H1 (cell line): Measurements from ENCODE around the gene ZNF791. TPM values are rescaled to one million over a fixed set of nuclear protein-coding genes. Genes with fewer than 3 reads are reported as not detected.

Experiments used
- CHD7 ChIP-seq: fragments of 300-600 bp; sonication (generic); IDR thresholded peaks from 2 replicates; pipeline ENCODE4 v1.7.1; 2012; ENCODE audit warnings: low read length, moderate library complexity, mild to moderate bottlenecking, inconsistent platforms; ENCODE audit not compliant: insufficient replicate concordance
- CREB1 ChIP-seq: IDR thresholded peaks from 2 replicates; pipeline ENCODE4 v1.6.1; 2012; ENCODE audit warnings: inconsistent platforms
- EZH2 ChIP-seq: fragments of 200-600 bp; sonication (generic); IDR thresholded peaks from 2 replicates; pipeline ENCODE4 v1.7.1; 2012; ENCODE audit warnings: low read depth, mild to moderate bottlenecking, moderate library complexity, low read length, inconsistent platforms; ENCODE audit not compliant: severe bottlenecking
- JUN ChIP-seq: IDR thresholded peaks from 2 replicates; pipeline ENCODE4 v1.6.1; 2011; ENCODE audit warnings: low read depth, mild to moderate bottlenecking, improper control_type of control experiment, low read length
- KDM1A ChIP-seq: fragments of 200-600, 300-600 bp; sonication (generic); IDR thresholded peaks from 2 replicates; pipeline ENCODE4 v1.7.1; 2016; ENCODE audit warnings: mild to moderate bottlenecking, low read length, borderline replicate concordance
- POU5F1 ChIP-seq: IDR thresholded peaks from 2 replicates; pipeline ENCODE4 v1.6.1; 2011; ENCODE audit warnings: low read depth, mild to moderate bottlenecking, low read length, moderate library complexity
- RAD21 ChIP-seq, 2 experiments: IDR thresholded peaks in 1 of 2; conservative IDR thresholded peaks in 1 of 2; 2 replicates each; pipeline ENCODE4 v1.6.1; 2011; ENCODE audit warnings: low read depth in 2 of 2, low read length in 2 of 2, improper control_type of control experiment in 1 of 2, inconsistent platforms in 1 of 2, mild to moderate bottlenecking in 1 of 2, moderate library complexity in 1 of 2
- SIN3A ChIP-seq, 2 experiments: IDR thresholded peaks in 1 of 2; conservative IDR thresholded peaks in 1 of 2; 2 replicates each; pipeline ENCODE4 v1.6.1; 2011 to 2012; ENCODE audit warnings: low read length in 2 of 2, improper control_type of control experiment in 1 of 2, low read depth in 1 of 2, mild to moderate bottlenecking in 1 of 2
- SP1 ChIP-seq: IDR thresholded peaks from 2 replicates; pipeline ENCODE4 v1.6.1; 2011; ENCODE audit warnings: low read depth, low read length
- TAF1 ChIP-seq: IDR thresholded peaks from 2 replicates; pipeline ENCODE4 v1.6.1; 2011; ENCODE audit warnings: mild to moderate bottlenecking, low read depth, low read length
- polyA plus RNA-seq, 7 experiments: library from polyadenylated mRNA; depleted of rRNA in 3 of 7; stranded (reverse) in 5 of 7; unstranded in 2 of 7; fragments of >200 nt in 5 of 7; fragments of 200-250 nt in 2 of 7; gene quantifications; 1 replicate in 5 of 7; 2 replicates in 1 of 7; 4 replicates in 1 of 7; pipeline versions ENCODE4 v1.2.1 to v1.2.3, GENCODE V29; 2011 to 2013; ENCODE audit warnings: missing spikeins in 2 of 7, mixed read lengths in 2 of 7
- total RNA-seq: library from RNA; stranded (reverse); fragmentation: NEBNext Ultra II Directional; extraction: Animal tissue kit (Norgen Biotek cat#: 25700); gene quantifications from 2 replicates; pipeline ENCODE4 v1.2.1, GENCODE V29; 2021

The ZNF791 gene
- total and polyA plus RNA-seq, 2 of the 8 experiments (the other 6 are each of a cell fraction or from before 2014, with no cell fraction given) = 4.1 to 18.6 TPM

GRCh38 chr19:12656899-12657571 lies 46.3 kb downstream of the ZNF791 start (continued):
- TF ChIP-seq CHD7 (no peak), JUN (no peak), POU5F1 (no peak), SIN3A (conservative IDR thresholded peaks at IDR 0.05 in 1 of 2, IDR thresholded peaks at IDR 0.05 in 1 of 2; ENCODE audit: low read depth in 1 of 2, low read length in 2 of 2) (no peak), TAF1 (no peak), SP1 (peak; percentile 47; the same call in 1 of the 2 replicates), RAD21 (IDR thresholded peaks at IDR 0.05 in 1 of 2, conservative IDR thresholded peaks at IDR 0.05 in 1 of 2; ENCODE audit: low read depth in 2 of 2, low read length in 2 of 2) (peak; percentile 50 to 55; a peak in 3 of 4 replicates), KDM1A (no peak), EZH2 (no peak), CREB1 (peak; percentile 29; the same call in 1 of the 2 replicates)
